HCT116 (cell line): ENCODE measurements around the gene HSD17B12. TPM values are rescaled to one million over a fixed set of nuclear protein-coding genes. Genes with fewer than 3 reads are reported as not detected.
A peak's percentile ranks its signal among the peaks of the same experiment; 100 is the strongest.

Experiments
- ATAC-seq: fragments of 200-7000 bp; cut with Tn5 transposase; 2 replicates; pipeline ENCODE4 v1.9.1; 2020; ENCODE audit warnings: mild to moderate bottlenecking, moderate library complexity
- BruUV-seq: library from RNA; stranded (reverse); fragments of 400-500 nt; replicated peaks from 2 replicates; lab custom pipeline; 2021; lab: Mats Ljungman, UMichigan
- CTCF ChIA-PET: fragments of 300-600 bp; sonication (Branson Sonifier 250); formaldehyde crosslinking; loops from one replicate; lab custom pipeline; 2021; ENCODE audit warnings: antibody characterized with exemption; lab: Charles Lee
- POLR2A ChIA-PET: fragments of 300-600, 350-600 bp; sonication (Branson Sonifier 250); formaldehyde crosslinking; loops from one replicate; lab custom pipeline; 2021; ENCODE audit warnings: antibody characterized with exemption; lab: Charles Lee
- RAD21 ChIA-PET, 2 experiments: fragments of 300-600 bp; sonication (Branson Sonifier 250); formaldehyde crosslinking; loops; one replicate each; lab custom pipeline; 2023; ENCODE audit warnings: low total read pairs in 2 of 2; ENCODE audit not compliant: uncharacterized antibody in 2 of 2, unreplicated experiment in 2 of 2, low non-redundant PET in 1 of 2; lab: Charles Lee
- DNase-seq: peaks from one replicate; pipeline ENCODE4 v3.0.0-alpha.2; 2010; ENCODE audit warnings: low read depth, low spot score
- H2AFZ ChIP-seq: fragments of 200-600 bp; shearing (Covaris generic), sonication (generic); 2 replicates; pipeline ENCODE4 v1.6.1; 2017; ENCODE audit warnings: low read depth, mixed run types, mixed read lengths, antibody characterized with exemption, low read length; ENCODE audit not compliant: poor library complexity, severe bottlenecking
- H3K27ac ChIP-seq: 2 replicates; pipeline ENCODE4 v1.5.1; 2012; ENCODE audit warnings: low read depth, low read length
- H3K27me3 ChIP-seq: fragments of 200-600 bp; sonication (generic); 2 replicates; pipeline ENCODE4 v1.6.1; 2016; ENCODE audit warnings: mixed run types, low read length, mixed read lengths; ENCODE audit not compliant: insufficient read depth
- H3K36me3 ChIP-seq, 2 experiments: fragments of 200-500 bp in 1 of 2; fragments of 200-600 bp in 1 of 2; sonication (Bioruptor generic) in 1 of 2; sonication (generic) in 1 of 2; 2 replicates each; pipeline versions ENCODE4 v1.5.1 to v1.6.1; 2014 to 2016; ENCODE audit warnings: low read length in 2 of 2, inconsistent platforms in 1 of 2, mixed read lengths in 1 of 2, mixed run types in 1 of 2; ENCODE audit not compliant: insufficient read depth in 2 of 2, control insufficient read depth in 1 of 2
- H3K4me1 ChIP-seq, 2 experiments: fragments of 200-600 bp in 1 of 2; sonication (generic) in 1 of 2; 2 replicates each; pipeline versions ENCODE4 v1.5.1 to v1.6.1; 2012 to 2017; ENCODE audit warnings: low read length in 2 of 2, inconsistent platforms in 1 of 2, mild to moderate bottlenecking in 1 of 2, mixed read lengths in 1 of 2, mixed run types in 1 of 2, moderate library complexity in 1 of 2; ENCODE audit not compliant: insufficient read depth in 2 of 2, control insufficient read depth in 1 of 2
- H3K4me2 ChIP-seq: fragments of 200-600 bp; sonication (generic); 2 replicates; pipeline ENCODE4 v1.6.1; 2017; ENCODE audit warnings: mixed run types, low read length, mixed read lengths
- H3K4me3 ChIP-seq, 2 experiments: fragments of 200-600 bp in 1 of 2; sonication (generic) in 1 of 2; replicated peaks in 1 of 2; 2 replicates each; pipeline ENCODE4 v1.5.1; 2011 to 2016; ENCODE audit warnings: low read length in 2 of 2, control low read depth in 1 of 2, low read depth in 1 of 2, mild to moderate bottlenecking in 1 of 2, mixed read lengths in 1 of 2, mixed run types in 1 of 2
- H3K79me2 ChIP-seq: fragments of 200-600 bp; sonication (generic); 2 replicates; pipeline ENCODE4 v1.6.1; 2017; ENCODE audit warnings: mild to moderate bottlenecking, mixed run types, low read length, moderate library complexity, mixed read lengths; ENCODE audit not compliant: insufficient read depth
- H3K9ac ChIP-seq: fragments of 200-600 bp; sonication (generic); 2 replicates; pipeline ENCODE4 v1.6.1; 2016; ENCODE audit warnings: low read length, mixed read lengths
- H3K9me2 ChIP-seq: fragments of 200-600 bp; sonication (generic), shearing (Covaris generic); 2 replicates; pipeline ENCODE4 v1.6.1; 2017; ENCODE audit warnings: mixed run types, mild to moderate bottlenecking, moderate library complexity; ENCODE audit not compliant: insufficient read depth
- H3K9me3 ChIP-seq, 2 experiments: fragments of 200-500 bp in 1 of 2; fragments of 200-600 bp in 1 of 2; sonication (Bioruptor generic) in 1 of 2; sonication (generic) in 1 of 2; 2 replicates each; pipeline ENCODE4 v1.6.1; 2014 to 2017; ENCODE audit warnings: low read length in 2 of 2, mixed read lengths in 2 of 2, inconsistent platforms in 1 of 2, low read depth in 1 of 2, mild to moderate bottlenecking in 1 of 2, mixed run types in 1 of 2, moderate library complexity in 1 of 2; ENCODE audit not compliant: control insufficient read depth in 1 of 2, insufficient read depth in 1 of 2
- H4K20me1 ChIP-seq: fragments of 200-600 bp; sonication (generic), shearing (Covaris generic); 2 replicates; pipeline ENCODE4 v1.6.1; 2017; ENCODE audit warnings: mixed run types, mild to moderate bottlenecking, moderate library complexity; ENCODE audit not compliant: insufficient read depth
- CBX3 ChIP-seq: IDR thresholded peaks from 2 replicates; pipeline ENCODE4 v1.6.1; 2012; ENCODE audit warnings: low read depth
- CEBPB ChIP-seq: IDR thresholded peaks from 2 replicates; pipeline ENCODE4 v1.6.1; 2012; ENCODE audit warnings: low read depth
- ELF1 ChIP-seq: IDR thresholded peaks from 2 replicates; pipeline ENCODE4 v1.6.1; 2012; ENCODE audit warnings: low read depth, borderline replicate concordance
- EZH2phosphoT487 ChIP-seq: fragments of 200-600 bp; IDR thresholded peaks from 2 replicates; pipeline ENCODE4 v1.6.1; 2018; ENCODE audit warnings: antibody characterized with exemption, borderline replicate concordance
- FOSL1 ChIP-seq: IDR thresholded peaks from 2 replicates; pipeline ENCODE4 v1.6.1; 2012; ENCODE audit warnings: low read depth
- JUND ChIP-seq: IDR thresholded peaks from 2 replicates; pipeline ENCODE4 v1.6.1; 2012
- MAX ChIP-seq: IDR thresholded peaks from 2 replicates; pipeline ENCODE4 v1.6.1; 2012
- POLR2A ChIP-seq: IDR thresholded peaks from 2 replicates; pipeline ENCODE4 v1.7.0; 2011; ENCODE audit warnings: borderline replicate concordance; ENCODE audit not compliant: insufficient read depth, insufficient read length; ENCODE audit errors: extremely low read depth
- POLR2AphosphoS5 ChIP-seq: IDR thresholded peaks from 2 replicates; pipeline ENCODE4 v1.6.1; 2011; ENCODE audit warnings: mild to moderate bottlenecking, low read depth, low read length, moderate library complexity
- RAD21 ChIP-seq: IDR thresholded peaks from 2 replicates; pipeline ENCODE4 v1.6.1; 2012; ENCODE audit warnings: low read depth, mild to moderate bottlenecking
- REST ChIP-seq: IDR thresholded peaks from 2 replicates; pipeline ENCODE4 v1.6.1; 2012; ENCODE audit warnings: low read depth
- SP1 ChIP-seq: IDR thresholded peaks from 2 replicates; pipeline ENCODE4 v1.6.1; 2012; ENCODE audit warnings: low read depth
- SRF ChIP-seq: IDR thresholded peaks from 2 replicates; pipeline ENCODE4 v1.6.1; 2012; ENCODE audit warnings: low read depth
- YY1 ChIP-seq: IDR thresholded peaks from 2 replicates; pipeline ENCODE4 v1.6.1; 2011; ENCODE audit warnings: low read length, low read depth, moderate library complexity, mild to moderate bottlenecking; ENCODE audit not compliant: insufficient replicate concordance; ENCODE audit errors: extremely low read depth
- ZFX ChIP-seq: fragments of 450-650 bp; IDR thresholded peaks from 2 replicates; pipeline ENCODE4 v1.6.1; 2017
- intact Hi-C: fragments of 100-400 bp; cut with micrococcal nuclease; formaldehyde crosslinking; loops from 2 replicates; pipeline ENCODE4 v1.10.0; 2022
- total RNA-seq: library from RNA; stranded (reverse); gene quantifications from one replicate; pipeline ENCODE4 v1.2.1, GENCODE V29; 2021; ENCODE audit not compliant: unreplicated experiment
- TF ChIP-seq, protein P1 (sequence below), 3 experiments: fragments of 200-600 bp in 1 of 3; sonication (generic) in 1 of 3; IDR thresholded peaks in 2 of 3; conservative IDR thresholded peaks in 1 of 3; 2 replicates each; pipeline ENCODE4 v1.5.1; 2012 to 2017; ENCODE audit warnings: low read depth in 2 of 3, low read length in 2 of 3, antibody characterized with exemption in 1 of 3, borderline replicate concordance in 1 of 3, control low read depth in 1 of 3, mild to moderate bottlenecking in 1 of 3, mixed read lengths in 1 of 3, mixed run types in 1 of 3, moderate library complexity in 1 of 3; ENCODE audit not compliant: insufficient read depth in 1 of 3

The HSD17B12 gene
- total RNA-seq, 1 experiment from 2014 or later = 83.7 TPM

DNA sequence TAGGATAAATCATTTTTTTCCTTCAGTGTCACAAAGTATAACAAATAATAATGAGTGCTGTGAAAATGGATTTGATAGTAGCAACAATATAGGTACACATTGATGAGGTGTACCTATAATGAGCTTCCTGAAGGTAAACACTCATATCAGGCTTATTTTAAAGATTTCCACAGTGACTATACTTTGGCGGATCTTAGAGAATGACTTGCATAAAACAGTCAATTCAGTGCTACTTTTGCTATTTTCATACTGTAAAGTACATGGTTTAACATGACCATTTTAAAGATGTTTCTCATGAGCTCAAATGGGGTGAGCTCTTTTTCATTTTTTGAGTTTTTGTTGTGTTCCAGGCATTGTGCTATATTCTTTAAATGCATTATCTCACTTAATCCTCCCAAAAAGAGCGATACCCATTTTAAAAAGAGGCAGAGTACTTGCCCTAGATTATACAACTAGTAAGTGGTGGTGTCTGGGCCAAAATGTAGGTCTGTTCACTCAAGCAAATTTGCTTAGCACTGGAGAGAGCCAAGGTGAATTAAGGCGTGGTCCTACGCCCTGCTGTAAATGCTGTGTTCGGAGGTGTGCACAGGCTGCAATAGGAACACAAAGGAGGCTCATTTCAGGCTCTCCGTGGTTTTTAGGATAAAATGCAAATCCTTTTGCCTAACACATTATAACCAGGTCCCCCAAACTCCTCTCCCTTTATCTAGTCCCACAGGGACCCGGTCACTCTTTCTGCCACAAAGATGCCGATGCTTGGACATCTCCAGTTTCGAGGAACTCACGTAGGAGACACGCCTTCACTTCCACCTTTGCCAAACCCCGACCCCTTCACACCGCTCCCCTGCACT lies 199.5 kb downstream of the HSD17B12 start:
- peak overlapping the region; percentile 99 for H3K4me2 ChIP-seq
- H3K9me2 ChIP-seq = no peaks in the 10 kb centered on the region
- peak overlapping the region; percentile 91 for H3K9ac ChIP-seq
- H3K27me3 ChIP-seq = peaks cover 4% of the 10 kb centered on the region; the same call in 1 of the 2 replicates
- H3K27ac ChIP-seq = no peak overlapping the region
- H3K9me3 ChIP-seq = no peaks in the 10 kb centered on the region
- CTCF ChIA-PET = interaction anchor here (1.8 kb wide), 1 partner anchor 10 kb away, joined by 8 read pairs; no protein-coding TSS in a partner anchor
- ATAC-seq (peak; percentile 37), DNase-seq (no peak)
- H3K4me3 ChIP-seq = peak overlapping the region; percentile 98 to 99
- H4K20me1 ChIP-seq = no peaks in the 10 kb centered on the region
- POLR2A ChIA-PET = no interaction called here
- BruUV-seq = TSS peak; percentile 89
- H3K36me3 ChIP-seq = peaks cover 6 to 11% of the 10 kb centered on the region in 2 experiments; a peak in 3 of 4 replicates
- peaks cover 16% of the 10 kb centered on the region for H3K79me2 ChIP-seq
- RAD21 ChIA-PET = no interaction called here
- no peak for TF ChIP-seq REST
- no peak for TF ChIP-seq YY1
- no peak for TF ChIP-seq CEBPB
- TF ChIP-seq POLR2A = no peak
- TF ChIP-seq JUND = no peak
- no peak for TF ChIP-seq SRF
- TF ChIP-seq EZH2phosphoT487 = no peak
- no peak for TF ChIP-seq ZFX
- TF ChIP-seq, protein P1, sequence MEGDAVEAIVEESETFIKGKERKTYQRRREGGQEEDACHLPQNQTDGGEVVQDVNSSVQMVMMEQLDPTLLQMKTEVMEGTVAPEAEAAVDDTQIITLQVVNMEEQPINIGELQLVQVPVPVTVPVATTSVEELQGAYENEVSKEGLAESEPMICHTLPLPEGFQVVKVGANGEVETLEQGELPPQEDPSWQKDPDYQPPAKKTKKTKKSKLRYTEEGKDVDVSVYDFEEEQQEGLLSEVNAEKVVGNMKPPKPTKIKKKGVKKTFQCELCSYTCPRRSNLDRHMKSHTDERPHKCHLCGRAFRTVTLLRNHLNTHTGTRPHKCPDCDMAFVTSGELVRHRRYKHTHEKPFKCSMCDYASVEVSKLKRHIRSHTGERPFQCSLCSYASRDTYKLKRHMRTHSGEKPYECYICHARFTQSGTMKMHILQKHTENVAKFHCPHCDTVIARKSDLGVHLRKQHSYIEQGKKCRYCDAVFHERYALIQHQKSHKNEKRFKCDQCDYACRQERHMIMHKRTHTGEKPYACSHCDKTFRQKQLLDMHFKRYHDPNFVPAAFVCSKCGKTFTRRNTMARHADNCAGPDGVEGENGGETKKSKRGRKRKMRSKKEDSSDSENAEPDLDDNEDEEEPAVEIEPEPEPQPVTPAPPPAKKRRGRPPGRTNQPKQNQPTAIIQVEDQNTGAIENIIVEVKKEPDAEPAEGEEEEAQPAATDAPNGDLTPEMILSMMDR (IDR thresholded peaks at IDR 0.05 in 2 of 3, conservative IDR thresholded peaks at IDR 0.05 in 1 of 3; ENCODE audit: borderline replicate concordance in 1 of 3, insufficient read depth in 1 of 3, low read depth in 2 of 3, low read length in 2 of 3) = no peak
- no peak for TF ChIP-seq ELF1
- TF ChIP-seq FOSL1 = no peak
- no peak for TF ChIP-seq RAD21
- TF ChIP-seq SP1 = no peak
- no peak for TF ChIP-seq CBX3
- TF ChIP-seq MAX = no peak
- no peak for TF ChIP-seq POLR2AphosphoS5
- peaks cover 10 to 16% of the 10 kb centered on the region in 2 experiments; a peak in 3 of 4 replicates for H3K4me1 ChIP-seq
- H2AFZ ChIP-seq = peak overlapping the region; percentile 80
- intact Hi-C loops = no loop called here
